PC-9 (cell line): ENCODE results near the gene TTLL5. TPM values are rescaled to one million over a fixed set of nuclear protein-coding genes. Genes with fewer than 3 reads are reported as not detected.

Experiments
- BruUV-seq: library from RNA; stranded (reverse); fragments of 400-500 nt; replicated peaks from 2 replicates; lab custom pipeline; 2021; lab: Mats Ljungman, UMichigan
- CTCF ChIA-PET: fragments of 300-600 bp; sonication (Branson Sonifier 250); formaldehyde crosslinking; loops from one replicate; lab custom pipeline; 2022; ENCODE audit warnings: antibody characterized with exemption; lab: Charles Lee
- POLR2A ChIA-PET: fragments of 300-600 bp; sonication (Branson Sonifier 250); formaldehyde crosslinking; loops from one replicate; lab custom pipeline; 2022; ENCODE audit warnings: antibody characterized with exemption; ENCODE audit not compliant: unreplicated experiment; lab: Charles Lee
- DNase-seq, 2 experiments: peaks; one replicate each; pipeline versions ENCODE4 v3.0.0 to v3.0.0-alpha.2; 2015 to 2022; ENCODE audit warnings: mixed read lengths in 1 of 2
- H2AFZ ChIP-seq: fragments of 200-600 bp; sonication (generic); 2 replicates; pipeline ENCODE4 v1.8.1; 2017; ENCODE audit warnings: antibody characterized with exemption
- H3F3A ChIP-seq: fragments of 200-600 bp; sonication (generic); 2 replicates; pipeline ENCODE4 v1.8.1; 2017; ENCODE audit warnings: antibody characterized with exemption, mild to moderate bottlenecking, low read depth; ENCODE audit not compliant: insufficient read depth
- H3K27ac ChIP-seq: fragments of 200-600 bp; sonication (generic); 2 replicates; pipeline ENCODE4 v1.6.1; 2016; ENCODE audit warnings: mixed run types
- H3K27me3 ChIP-seq: fragments of 200-600 bp; sonication (generic); 2 replicates; pipeline ENCODE4 v1.6.1; 2016; ENCODE audit warnings: low read depth, mixed run types; ENCODE audit not compliant: insufficient read depth
- H3K36me3 ChIP-seq: fragments of 200-600 bp; sonication (generic); 2 replicates; pipeline ENCODE4 v1.6.1; 2016; ENCODE audit warnings: low read depth, mixed run types
- H3K4me1 ChIP-seq: fragments of 200-600 bp; sonication (generic); replicated peaks from 2 replicates; pipeline ENCODE4 v1.6.1; 2016; ENCODE audit warnings: mixed run types; ENCODE audit not compliant: insufficient read depth
- H3K4me2 ChIP-seq: fragments of 200-600 bp; sonication (generic); 2 replicates; pipeline ENCODE4 v1.6.1; 2017; ENCODE audit warnings: mixed run types
- H3K4me3 ChIP-seq: fragments of 200-600 bp; sonication (generic); 2 replicates; pipeline ENCODE4 v1.6.1; 2016; ENCODE audit warnings: mixed run types
- H3K79me2 ChIP-seq: fragments of 200-600 bp; sonication (generic); 2 replicates; pipeline ENCODE4 v1.6.1; 2017; ENCODE audit warnings: low read depth, mixed run types
- H3K9me2 ChIP-seq: fragments of 200-600 bp; sonication (generic); 2 replicates; pipeline ENCODE4 v1.8.1; 2017; ENCODE audit warnings: mild to moderate bottlenecking; ENCODE audit not compliant: insufficient read depth
- H3K9me3 ChIP-seq: fragments of 200-600 bp; sonication (generic); 2 replicates; pipeline ENCODE4 v1.8.1; 2016; ENCODE audit warnings: low read depth; ENCODE audit not compliant: insufficient read depth
- H4K20me1 ChIP-seq: fragments of 200-600 bp; sonication (generic); 2 replicates; pipeline ENCODE4 v1.8.1; 2017; ENCODE audit not compliant: insufficient read depth
- CTCF ChIP-seq: fragments of 200-600 bp; sonication (generic); conservative IDR thresholded peaks from 2 replicates; pipeline ENCODE4 v1.6.1; 2017; ENCODE audit warnings: mixed run types, antibody characterized with exemption, mild to moderate bottlenecking, moderate library complexity
- EZH2 ChIP-seq: fragments of 200-600 bp; sonication (generic); IDR thresholded peaks from 2 replicates; pipeline ENCODE4 v1.8.0; 2017; ENCODE audit warnings: antibody characterized with exemption, low read depth
- intact Hi-C: fragments of 100-400 bp; cut with micrococcal nuclease; formaldehyde crosslinking; loops from one replicate; pipeline ENCODE4 v1.10.0; 2022; ENCODE audit not compliant: unreplicated experiment
- total RNA-seq: library from RNA; stranded (reverse); gene quantifications from 2 replicates; pipeline ENCODE4 v1.2.3, GENCODE V29; 2021

TTLL5 gene
- total RNA-seq, 1 experiment from 2014 or later, result 75.3 TPM

- no TSS peak for BruUV-seq
Observed at GRCh38 chr14:75865531-75865930, 204.5 kb downstream of the TTLL5 start.

GRCh38 chr14:75866970-75867369, 205.9 kb downstream of the TTLL5 start:
- Histone ChIP-seq H3K27me3 (no peaks in the 10 kb centered on the region), H4K20me1 (no peaks in the 10 kb centered on the region), H3K9me3 (no peaks in the 10 kb centered on the region), H3K9me2 (no peaks in the 10 kb centered on the region), H2AFZ (no peak overlapping the region), H3K4me1 (peaks cover 48% of the 10 kb centered on the region), H3K36me3 (peaks cover 5% of the 10 kb centered on the region; the same call in 1 of the 2 replicates), H3K27ac (peak overlapping the region; percentile 80), H3K4me2 (peak overlapping the region; percentile 65; the same call in 1 of the 2 replicates), H3K79me2 (no peaks in the 10 kb centered on the region), H3K4me3 (no peak overlapping the region), H3F3A (peaks cover 38% of the 10 kb centered on the region)
- ChIA-PET POLR2A (no interaction called here), CTCF (interaction anchor here (0.7 kb wide), 1 partner anchor 457 kb away, joined by 5 read pairs; no protein-coding TSS in a partner anchor)
- no TSS peak for BruUV-seq
- TF ChIP-seq EZH2 (no peak), CTCF (no peak)
- DNase-seq, result no peak
- intact Hi-C loops, result no loop called here

More at GRCh38 chr14:75865531-75865930, 204.5 kb downstream of the TTLL5 start:
- H3K27ac ChIP-seq, result no peak overlapping the region
- ChIA-PET POLR2A (no interaction called here), CTCF (no interaction called here)
- intact Hi-C loops, result loop anchor here (2.0 kb wide), 1 partner anchor 21 kb away; no protein-coding TSS in a partner anchor
- no peaks in the 10 kb centered on the region for H3K27me3 ChIP-seq
- peaks cover 62% of the 10 kb centered on the region for H3K4me1 ChIP-seq
- TF ChIP-seq CTCF (no peak), EZH2 (no peak)
- H4K20me1 ChIP-seq, result no peaks in the 10 kb centered on the region
- H3K4me2 ChIP-seq, result no peak overlapping the region
- no peaks in the 10 kb centered on the region for H3K9me2 ChIP-seq
- no peak overlapping the region for H2AFZ ChIP-seq
- peaks cover 5% of the 10 kb centered on the region; the same call in 1 of the 2 replicates for H3K36me3 ChIP-seq
- DNase-seq, result no peak
- H3K79me2 ChIP-seq, result no peaks in the 10 kb centered on the region
- H3F3A ChIP-seq, result peaks cover 47% of the 10 kb centered on the region
- H3K4me3 ChIP-seq, result no peak overlapping the region
- no peaks in the 10 kb centered on the region for H3K9me3 ChIP-seq

GRCh38 chr14:75871181-75871880, 210.3 kb downstream of the TTLL5 start:
- no peaks in the 10 kb centered on the region for H3K36me3 ChIP-seq
- no TSS peak for BruUV-seq
- no peak overlapping the region for H3K4me3 ChIP-seq
- H3K4me1 ChIP-seq, result peaks cover 33% of the 10 kb centered on the region
- peaks cover 27% of the 10 kb centered on the region; the same call in 1 of the 2 replicates for H3F3A ChIP-seq
- H3K27me3 ChIP-seq, result no peaks in the 10 kb centered on the region
- H2AFZ ChIP-seq, result no peak overlapping the region
- H4K20me1 ChIP-seq, result no peaks in the 10 kb centered on the region
- intact Hi-C loops, result no loop called here
- H3K79me2 ChIP-seq, result no peaks in the 10 kb centered on the region
- no peak for DNase-seq
- H3K4me2 ChIP-seq, result no peak overlapping the region
- H3K27ac ChIP-seq, result no peak overlapping the region
- POLR2A ChIA-PET, result no interaction called here
- H3K9me2 ChIP-seq, result no peaks in the 10 kb centered on the region
- H3K9me3 ChIP-seq, result no peaks in the 10 kb centered on the region
- TF ChIP-seq CTCF, result no peak
- TF ChIP-seq EZH2, result no peak
- CTCF ChIA-PET, result interaction anchor here (1.0 kb wide), 1 partner anchor 294 kb away, joined by 3 read pairs; no protein-coding TSS in a partner anchor
